Liver (tissue), 9 donors: ENCODE results near the gene AFF2. TPM values are rescaled to one million over a fixed set of nuclear protein-coding genes. Genes with fewer than 3 reads are reported as not detected.

ENCODE experiments used
- DNase-seq: peaks from one replicate; pipeline ENCODE4 v3.0.0-alpha.2; 2017; ENCODE audit warnings: low spot score
- H3K27ac ChIP-seq, 2 donors: one replicate each; pipeline ENCODE4 v1.7.0; 2013; ENCODE audit warnings: inconsistent platforms in 2 of 2, low read length in 2 of 2, control low read depth in 1 of 2, low read depth in 1 of 2, mild to moderate bottlenecking in 1 of 2
- H3K27me3 ChIP-seq, 4 donors: one replicate each; pipeline versions ENCODE4 v1.6.1 to v1.7.0; 2013; ENCODE audit warnings: low read length in 3 of 4, inconsistent platforms in 1 of 4, mild to moderate bottlenecking in 1 of 4, moderate library complexity in 1 of 4; ENCODE audit not compliant: control insufficient read depth in 4 of 4, insufficient read depth in 4 of 4
- H3K36me3 ChIP-seq, 4 donors: one replicate each; pipeline versions ENCODE4 v1.6.1 to v1.7.0; 2013; ENCODE audit warnings: low read length in 3 of 4, mild to moderate bottlenecking in 3 of 4, low read depth in 1 of 4, moderate library complexity in 1 of 4; ENCODE audit not compliant: control insufficient read depth in 4 of 4, insufficient read depth in 3 of 4
- H3K4me1 ChIP-seq, 4 donors: one replicate each; pipeline versions ENCODE4 v1.6.1 to v1.7.0; 2013; ENCODE audit warnings: low read length in 3 of 4, mild to moderate bottlenecking in 3 of 4, moderate library complexity in 1 of 4; ENCODE audit not compliant: control insufficient read depth in 4 of 4, insufficient read depth in 4 of 4
- H3K4me3 ChIP-seq, 3 donors: one replicate each; pipeline versions ENCODE4 v1.6.1 to v1.7.0; 2013; ENCODE audit warnings: low read length in 3 of 3, control low read depth in 1 of 3, low read depth in 1 of 3, mild to moderate bottlenecking in 1 of 3
- H3K9ac ChIP-seq, 2 donors: one replicate each; pipeline ENCODE4 v1.7.0; 2013; ENCODE audit warnings: low read length in 2 of 2, mild to moderate bottlenecking in 2 of 2, moderate library complexity in 2 of 2, control low read depth in 1 of 2, low read depth in 1 of 2
- H3K9me3 ChIP-seq, 4 donors: one replicate each; pipeline versions ENCODE4 v1.6.1 to v1.7.0; 2013; ENCODE audit warnings: low read length in 3 of 4; ENCODE audit not compliant: control insufficient read depth in 4 of 4
- EGR1 ChIP-seq, 2 donors: IDR thresholded peaks; 2 replicates each; pipeline ENCODE4 v1.6.1; 2016 to 2018; ENCODE audit warnings: antibody characterized with exemption in 2 of 2, low read depth in 2 of 2
- FOXA1 ChIP-seq: IDR thresholded peaks from 2 replicates; pipeline ENCODE4 v1.6.1; 2016; ENCODE audit warnings: antibody characterized with exemption
- FOXA2 ChIP-seq: IDR thresholded peaks from 2 replicates; pipeline ENCODE4 v1.6.1; 2016; ENCODE audit warnings: antibody characterized with exemption
- GABPA ChIP-seq, 2 donors: IDR thresholded peaks in 1 of 2; conservative IDR thresholded peaks in 1 of 2; 2 replicates each; pipeline ENCODE4 v1.6.1; 2016; ENCODE audit warnings: antibody characterized with exemption in 2 of 2, mild to moderate bottlenecking in 1 of 2, moderate library complexity in 1 of 2
- HNF4A ChIP-seq, 2 donors: conservative IDR thresholded peaks; 2 replicates each; pipeline ENCODE4 v1.6.1; 2016; ENCODE audit warnings: antibody characterized with exemption in 2 of 2, mild to moderate bottlenecking in 2 of 2
- HNF4G ChIP-seq: IDR thresholded peaks from 2 replicates; pipeline ENCODE4 v1.6.1; 2016; ENCODE audit warnings: antibody characterized with exemption
- JUND ChIP-seq, 2 donors: IDR thresholded peaks; 2 replicates each; pipeline ENCODE4 v1.6.1; 2016; ENCODE audit warnings: antibody characterized with exemption in 2 of 2
- RAD21 ChIP-seq, 2 donors: IDR thresholded peaks; 2 replicates each; pipeline ENCODE4 v1.6.1; 2016; ENCODE audit warnings: antibody characterized with exemption in 2 of 2, mild to moderate bottlenecking in 2 of 2
- RXRA ChIP-seq, 2 donors: IDR thresholded peaks; 2 replicates each; pipeline ENCODE4 v1.6.1; 2017 to 2018; ENCODE audit warnings: antibody characterized with exemption in 2 of 2, mild to moderate bottlenecking in 1 of 2
- SP1 ChIP-seq: IDR thresholded peaks from 2 replicates; pipeline ENCODE4 v1.6.1; 2018; ENCODE audit warnings: antibody characterized with exemption, mild to moderate bottlenecking
- TAF1 ChIP-seq: conservative IDR thresholded peaks from 2 replicates; pipeline ENCODE4 v1.6.1; 2016; ENCODE audit warnings: antibody characterized with exemption, mild to moderate bottlenecking
- YY1 ChIP-seq: IDR thresholded peaks from 2 replicates; pipeline ENCODE4 v1.6.1; 2016; ENCODE audit warnings: antibody characterized with exemption, mild to moderate bottlenecking
- WGBS: extraction: QIAGEN DNeasy Blood & Tissue Kit; methylation state at CpG from one replicate; pipeline ENCODE4 v1.1.7; 2013; 5-methylcytosine and 5-hydroxymethylcytosine counted together
- polyA plus RNA-seq, 2 donors: library from polyadenylated mRNA; stranded (reverse) in 1 of 2; unstranded in 1 of 2; fragments of 200-250 nt in 1 of 2; fragments of >200 nt in 1 of 2; fragmentation: Nextera tagmentation in 1 of 2; extraction: Ambion mirVana in 1 of 2; gene quantifications; one replicate each; pipeline versions ENCODE4 v1.2.1 to v1.2.3, GENCODE V29; 2013 to 2015
- total RNA-seq, 2 donors: library from RNA; depleted of rRNA; stranded (reverse); fragments of >200 nt; gene quantifications; one replicate each; pipeline ENCODE4 v1.2.3, GENCODE V29; 2014
- TF ChIP-seq, protein P1 (sequence below): fragments of 150-350 bp; IDR thresholded peaks from 2 replicates; pipeline ENCODE4 v1.5.1; 2017; ENCODE audit warnings: improper control_type of control experiment, low read depth, low read length; ENCODE audit not compliant: missing input control
- TF ChIP-seq, protein P2 (sequence below): IDR thresholded peaks from 2 replicates; pipeline ENCODE4 v1.6.1; 2016; ENCODE audit warnings: antibody characterized with exemption
- TF ChIP-seq, protein P3 (sequence below): IDR thresholded peaks from 2 replicates; pipeline ENCODE4 v1.6.1; 2016; ENCODE audit warnings: antibody characterized with exemption
- TF ChIP-seq, protein P4 (sequence below): IDR thresholded peaks from 2 replicates; pipeline ENCODE4 v1.6.1; 2016; ENCODE audit warnings: antibody characterized with exemption, mild to moderate bottlenecking
- TF ChIP-seq, protein P5 (sequence below): IDR thresholded peaks from 2 replicates; pipeline ENCODE4 v1.6.1; 2016; ENCODE audit warnings: antibody characterized with exemption
- donor health status: healthy.
- donor health status: healthy.
- donor health status: healthy.
- donor health status: healthy.
- donor health status: healthy.

Gene AFF2
- total and polyA plus RNA-seq, 4 donors, result 0.01 to 1.6 (median 0.50) TPM; not detected in 1

DNA sequence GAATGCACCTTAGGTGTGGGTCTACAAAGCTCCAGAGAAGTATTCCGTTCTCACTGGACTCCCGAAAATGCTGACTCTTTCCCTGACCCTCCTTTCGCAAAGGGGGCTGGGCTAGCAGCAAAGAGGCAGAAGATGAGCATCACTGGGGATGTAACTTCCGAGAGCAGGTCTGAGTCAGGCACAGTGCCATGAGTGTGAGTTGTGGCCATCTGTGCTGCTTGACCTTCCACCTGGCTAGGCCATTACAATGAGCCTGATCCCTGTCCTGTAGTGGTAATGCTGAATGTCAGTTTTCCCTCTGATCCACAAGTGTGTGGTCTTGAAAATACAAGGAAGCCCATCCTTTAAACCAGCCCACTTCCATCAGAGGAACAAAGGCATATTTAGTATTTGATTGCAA, 479.4 kb downstream of the AFF2 start (continued):
- TF ChIP-seq, protein P1, sequence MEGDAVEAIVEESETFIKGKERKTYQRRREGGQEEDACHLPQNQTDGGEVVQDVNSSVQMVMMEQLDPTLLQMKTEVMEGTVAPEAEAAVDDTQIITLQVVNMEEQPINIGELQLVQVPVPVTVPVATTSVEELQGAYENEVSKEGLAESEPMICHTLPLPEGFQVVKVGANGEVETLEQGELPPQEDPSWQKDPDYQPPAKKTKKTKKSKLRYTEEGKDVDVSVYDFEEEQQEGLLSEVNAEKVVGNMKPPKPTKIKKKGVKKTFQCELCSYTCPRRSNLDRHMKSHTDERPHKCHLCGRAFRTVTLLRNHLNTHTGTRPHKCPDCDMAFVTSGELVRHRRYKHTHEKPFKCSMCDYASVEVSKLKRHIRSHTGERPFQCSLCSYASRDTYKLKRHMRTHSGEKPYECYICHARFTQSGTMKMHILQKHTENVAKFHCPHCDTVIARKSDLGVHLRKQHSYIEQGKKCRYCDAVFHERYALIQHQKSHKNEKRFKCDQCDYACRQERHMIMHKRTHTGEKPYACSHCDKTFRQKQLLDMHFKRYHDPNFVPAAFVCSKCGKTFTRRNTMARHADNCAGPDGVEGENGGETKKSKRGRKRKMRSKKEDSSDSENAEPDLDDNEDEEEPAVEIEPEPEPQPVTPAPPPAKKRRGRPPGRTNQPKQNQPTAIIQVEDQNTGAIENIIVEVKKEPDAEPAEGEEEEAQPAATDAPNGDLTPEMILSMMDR, result no peak
- TF ChIP-seq, protein P2, sequence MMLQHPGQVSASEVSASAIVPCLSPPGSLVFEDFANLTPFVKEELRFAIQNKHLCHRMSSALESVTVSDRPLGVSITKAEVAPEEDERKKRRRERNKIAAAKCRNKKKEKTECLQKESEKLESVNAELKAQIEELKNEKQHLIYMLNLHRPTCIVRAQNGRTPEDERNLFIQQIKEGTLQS, result no peak
- TF ChIP-seq, protein P3, sequence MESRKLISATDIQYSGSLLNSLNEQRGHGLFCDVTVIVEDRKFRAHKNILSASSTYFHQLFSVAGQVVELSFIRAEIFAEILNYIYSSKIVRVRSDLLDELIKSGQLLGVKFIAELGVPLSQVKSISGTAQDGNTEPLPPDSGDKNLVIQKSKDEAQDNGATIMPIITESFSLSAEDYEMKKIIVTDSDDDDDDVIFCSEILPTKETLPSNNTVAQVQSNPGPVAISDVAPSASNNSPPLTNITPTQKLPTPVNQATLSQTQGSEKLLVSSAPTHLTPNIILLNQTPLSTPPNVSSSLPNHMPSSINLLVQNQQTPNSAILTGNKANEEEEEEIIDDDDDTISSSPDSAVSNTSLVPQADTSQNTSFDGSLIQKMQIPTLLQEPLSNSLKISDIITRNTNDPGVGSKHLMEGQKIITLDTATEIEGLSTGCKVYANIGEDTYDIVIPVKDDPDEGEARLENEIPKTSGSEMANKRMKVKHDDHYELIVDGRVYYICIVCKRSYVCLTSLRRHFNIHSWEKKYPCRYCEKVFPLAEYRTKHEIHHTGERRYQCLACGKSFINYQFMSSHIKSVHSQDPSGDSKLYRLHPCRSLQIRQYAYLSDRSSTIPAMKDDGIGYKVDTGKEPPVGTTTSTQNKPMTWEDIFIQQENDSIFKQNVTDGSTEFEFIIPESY, result no peak
- no peak for TF ChIP-seq RAD21 (IDR thresholded peaks at IDR 0.05)

DNA sequence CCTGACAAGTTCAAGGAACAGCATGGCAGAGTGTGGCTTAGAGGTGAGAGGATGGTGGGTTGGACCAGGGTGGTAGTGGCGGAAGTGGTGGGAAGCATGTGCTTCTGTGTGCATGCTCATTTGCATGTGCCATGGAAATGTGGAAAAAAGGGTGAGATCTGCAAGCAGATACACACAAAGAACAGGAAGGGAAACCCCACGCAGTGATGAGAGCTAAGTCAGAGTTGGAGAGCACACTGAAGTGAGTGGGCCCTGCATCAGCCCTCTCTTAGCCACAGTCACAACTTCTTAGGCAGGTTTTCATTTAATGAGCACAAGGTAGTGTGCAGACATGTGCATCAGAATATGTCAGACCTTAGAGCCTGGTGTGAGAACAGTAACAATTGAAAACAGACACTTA, 483.8 kb downstream of the AFF2 start:
- Histone ChIP-seq H3K9me3 (no peaks in the 10 kb centered on the region), H3K4me1 (no peaks in the 10 kb centered on the region), H3K27me3 (peaks cover 0 to 3% (median 0%) of the 10 kb centered on the region in 4 donors), H3K36me3 (no peaks in the 10 kb centered on the region), H3K4me3 (no peak overlapping the region), H3K9ac (no peak overlapping the region), H3K27ac (no peak overlapping the region)
- DNase-seq, result no peak
- TF ChIP-seq GABPA (IDR thresholded peaks at IDR 0.05 in 1 of 2, conservative IDR thresholded peaks at IDR 0.05 in 1 of 2) (no peak), FOXA1 (no peak), RXRA (IDR thresholded peaks at IDR 0.05) (no peak), YY1 (no peak), SP1 (no peak), HNF4A (conservative IDR thresholded peaks at IDR 0.05) (no peak), EGR1 (IDR thresholded peaks at IDR 0.05; ENCODE audit: low read depth in 2 of 2) (no peak), TAF1 (no peak), HNF4G (no peak), JUND (IDR thresholded peaks at IDR 0.05) (no peak), FOXA2 (no peak)
- TF ChIP-seq, protein P4, sequence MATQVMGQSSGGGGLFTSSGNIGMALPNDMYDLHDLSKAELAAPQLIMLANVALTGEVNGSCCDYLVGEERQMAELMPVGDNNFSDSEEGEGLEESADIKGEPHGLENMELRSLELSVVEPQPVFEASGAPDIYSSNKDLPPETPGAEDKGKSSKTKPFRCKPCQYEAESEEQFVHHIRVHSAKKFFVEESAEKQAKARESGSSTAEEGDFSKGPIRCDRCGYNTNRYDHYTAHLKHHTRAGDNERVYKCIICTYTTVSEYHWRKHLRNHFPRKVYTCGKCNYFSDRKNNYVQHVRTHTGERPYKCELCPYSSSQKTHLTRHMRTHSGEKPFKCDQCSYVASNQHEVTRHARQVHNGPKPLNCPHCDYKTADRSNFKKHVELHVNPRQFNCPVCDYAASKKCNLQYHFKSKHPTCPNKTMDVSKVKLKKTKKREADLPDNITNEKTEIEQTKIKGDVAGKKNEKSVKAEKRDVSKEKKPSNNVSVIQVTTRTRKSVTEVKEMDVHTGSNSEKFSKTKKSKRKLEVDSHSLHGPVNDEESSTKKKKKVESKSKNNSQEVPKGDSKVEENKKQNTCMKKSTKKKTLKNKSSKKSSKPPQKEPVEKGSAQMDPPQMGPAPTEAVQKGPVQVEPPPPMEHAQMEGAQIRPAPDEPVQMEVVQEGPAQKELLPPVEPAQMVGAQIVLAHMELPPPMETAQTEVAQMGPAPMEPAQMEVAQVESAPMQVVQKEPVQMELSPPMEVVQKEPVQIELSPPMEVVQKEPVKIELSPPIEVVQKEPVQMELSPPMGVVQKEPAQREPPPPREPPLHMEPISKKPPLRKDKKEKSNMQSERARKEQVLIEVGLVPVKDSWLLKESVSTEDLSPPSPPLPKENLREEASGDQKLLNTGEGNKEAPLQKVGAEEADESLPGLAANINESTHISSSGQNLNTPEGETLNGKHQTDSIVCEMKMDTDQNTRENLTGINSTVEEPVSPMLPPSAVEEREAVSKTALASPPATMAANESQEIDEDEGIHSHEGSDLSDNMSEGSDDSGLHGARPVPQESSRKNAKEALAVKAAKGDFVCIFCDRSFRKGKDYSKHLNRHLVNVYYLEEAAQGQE, result no peak
- TF ChIP-seq, protein P1, result no peak
- TF ChIP-seq, protein P3, result no peak
- TF ChIP-seq, protein P5, sequence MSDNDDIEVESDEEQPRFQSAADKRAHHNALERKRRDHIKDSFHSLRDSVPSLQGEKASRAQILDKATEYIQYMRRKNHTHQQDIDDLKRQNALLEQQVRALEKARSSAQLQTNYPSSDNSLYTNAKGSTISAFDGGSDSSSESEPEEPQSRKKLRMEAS, result no peak
- TF ChIP-seq, protein P2, result no peak
- 82% methylated on average over 2 of the region's 2 CpGs for WGBS
